B cell (primary cell): ENCODE measurements around the gene DSC3. TPM values are rescaled to one million over a fixed set of nuclear protein-coding genes. Genes with fewer than 3 reads are reported as not detected.
"Not testable (repeated sequence)": the region's sequence is repeated elsewhere in the genome, so short reads cannot be mapped to it uniquely, and the experiment has no call there.

Source experiments
- ATAC-seq: fragments of 200-7000 bp; cut with Tn5 transposase; one replicate; pipeline ENCODE4 v1.10.0; 2021; ENCODE audit warnings: low read depth, mild to moderate bottlenecking, moderate number of reproducible peaks, moderate library complexity
- CTCF ChIA-PET: fragments of 350-600 bp; sonication (Branson Sonifier 250); formaldehyde crosslinking; loops from one replicate; lab custom pipeline; 2021; ENCODE audit warnings: antibody characterized with exemption, inconsistent platforms; lab: Charles Lee
- POLR2A ChIA-PET: fragments of 350-600 bp; sonication (Branson Sonifier 250); formaldehyde crosslinking; loops from one replicate; lab custom pipeline; 2021; ENCODE audit warnings: antibody characterized with exemption; lab: Charles Lee
- DNase-seq: peaks from one replicate; pipeline ENCODE4 v3.0.0; 2013
- H2AFZ ChIP-seq: 2 replicates; pipeline ENCODE4 v1.6.1; 2012; ENCODE audit warnings: mild to moderate bottlenecking, low read depth, low read length; ENCODE audit not compliant: insufficient read depth, poor library complexity, severe bottlenecking
- H3K27ac ChIP-seq, 2 donors: 1 replicate in 1 of 2; 2 replicates in 1 of 2; pipeline ENCODE4 v1.5.1; 2012 to 2013; ENCODE audit warnings: low read length in 2 of 2, mild to moderate bottlenecking in 2 of 2, moderate library complexity in 1 of 2
- H3K27me3 ChIP-seq, 4 experiments: fragments of 200-600 bp in 1 of 4; sonication (generic) in 1 of 4; replicated peaks in 1 of 4; 1 replicate in 2 of 4; 2 replicates in 2 of 4; pipeline versions ENCODE4 v1.6.1 to v1.7.0; 2013 to 2016; ENCODE audit warnings: low read length in 3 of 4, mild to moderate bottlenecking in 2 of 4, mixed read lengths in 1 of 4, moderate library complexity in 1 of 4; ENCODE audit not compliant: insufficient read depth in 4 of 4, control insufficient read depth in 3 of 4; ENCODE audit errors: control extremely low read depth in 1 of 4
- H3K36me3 ChIP-seq, 2 experiments: replicated peaks in 1 of 2; 1 replicate in 1 of 2; 2 replicates in 1 of 2; pipeline versions ENCODE4 v1.6.1 to v1.7.1; 2013; ENCODE audit warnings: low read length in 1 of 2; ENCODE audit not compliant: insufficient read depth in 2 of 2, control insufficient read depth in 1 of 2; ENCODE audit errors: control extremely low read depth in 1 of 2, extremely low read depth in 1 of 2
- H3K4me1 ChIP-seq, 2 donors: fragments of 200-600 bp in 1 of 2; sonication (generic) in 1 of 2; 1 replicate in 1 of 2; 2 replicates in 1 of 2; pipeline versions ENCODE4 v1.5.1 to v1.6.1; 2013 to 2017; ENCODE audit warnings: low read length in 2 of 2; ENCODE audit not compliant: control insufficient read depth in 2 of 2, insufficient read depth in 2 of 2
- H3K4me2 ChIP-seq: replicated peaks from 2 replicates; pipeline ENCODE3; 2012; ENCODE audit warnings: mild to moderate bottlenecking, low read depth, low read length; ENCODE audit not compliant: poor library complexity, severe bottlenecking
- H3K4me3 ChIP-seq, 5 experiments: fragments of 200-600 bp in 1 of 5; sonication (generic) in 1 of 5; 1 replicate in 3 of 5; 2 replicates in 2 of 5; pipeline versions ENCODE4 v1.5.1 to v1.7.0; 2011 to 2016; ENCODE audit warnings: low read length in 4 of 5, mild to moderate bottlenecking in 4 of 5, low read depth in 2 of 5, control low read depth in 1 of 5, moderate library complexity in 1 of 5; ENCODE audit not compliant: insufficient read depth in 1 of 5; ENCODE audit errors: control extremely low read depth in 1 of 5, extremely low read depth in 1 of 5
- H3K79me2 ChIP-seq: fragments of 200-600 bp; sonication (generic); one replicate; pipeline ENCODE4 v1.6.0; 2016; ENCODE audit warnings: low read length; ENCODE audit not compliant: control insufficient read depth, insufficient read depth
- H3K9ac ChIP-seq: fragments of 200-600 bp; sonication (generic); 2 replicates; pipeline ENCODE4 v1.6.1; 2017; ENCODE audit warnings: mild to moderate bottlenecking, low read length, moderate library complexity
- H3K9me3 ChIP-seq, 3 donors: one replicate each; pipeline versions ENCODE4 v1.6.1 to v1.7.1; 2013; ENCODE audit warnings: low read length in 2 of 3; ENCODE audit not compliant: control insufficient read depth in 2 of 3, insufficient read depth in 1 of 3; ENCODE audit errors: control extremely low read depth in 1 of 3
- H4K20me1 ChIP-seq: 2 replicates; pipeline ENCODE4 v1.6.0; 2012; ENCODE audit warnings: mild to moderate bottlenecking, low read length; ENCODE audit not compliant: insufficient read depth, control insufficient read depth, poor library complexity, severe bottlenecking
- H3K27ac Mint-ChIP-seq: one replicate; pipeline ENCODE4 v1.8.0; 2021; ENCODE audit warnings: mixed read lengths
- H3K27me3 Mint-ChIP-seq: one replicate; pipeline ENCODE4 v1.8.0; 2021; ENCODE audit warnings: mixed read lengths
- H3K4me1 Mint-ChIP-seq: one replicate; pipeline ENCODE4 v1.8.0; 2021; ENCODE audit warnings: mixed read lengths
- H3K4me3 Mint-ChIP-seq: one replicate; pipeline ENCODE4 v1.8.0; 2021; ENCODE audit warnings: mixed read lengths
- H3K9me3 Mint-ChIP-seq: one replicate; pipeline ENCODE4 v1.8.0; 2022; ENCODE audit warnings: mixed read lengths; ENCODE audit not compliant: insufficient read depth
- EZH2 ChIP-seq: IDR thresholded peaks from 2 replicates; pipeline ENCODE4 v1.6.1; 2012; ENCODE audit warnings: borderline replicate concordance, low read depth, mild to moderate bottlenecking, moderate library complexity, low read length; ENCODE audit not compliant: insufficient read depth, poor library complexity, severe bottlenecking
- WGBS: methylation state at CpG from one replicate; pipeline ENCODE4 v1.1.5; 2013; ENCODE audit warnings: missing lambda C conversion rate; ENCODE audit not compliant: insufficient coverage; 5-methylcytosine and 5-hydroxymethylcytosine counted together
- intact Hi-C: fragments of 100-400 bp; cut with micrococcal nuclease; formaldehyde crosslinking; loops from one replicate; pipeline ENCODE4 v1.10.0; 2022
- polyA plus RNA-seq: library from polyadenylated mRNA; depleted of rRNA; stranded (reverse); fragments of >200 nt; gene quantifications from 2 replicates; pipeline ENCODE4 v1.2.3, GENCODE V29; 2012
- total RNA-seq, 2 donors: library from RNA; stranded (reverse); fragments of 120-200 nt in 1 of 2; gene quantifications; 1 replicate in 1 of 2; 2 replicates in 1 of 2; pipeline versions ENCODE4 v1.2.3 to v1.2.4, GENCODE V29; 2013 to 2022
- TF ChIP-seq, protein P1 (sequence below): fragments of 200-600 bp; IDR thresholded peaks from one replicate; pipeline ENCODE4 v1.8.0; 2022; ENCODE audit warnings: antibody characterized with exemption, mild to moderate bottlenecking

DSC3 gene
- total and polyA plus RNA-seq, 2 donors (not counting 1 experiment from before 2014, with no cell fraction given): not detected

DNA sequence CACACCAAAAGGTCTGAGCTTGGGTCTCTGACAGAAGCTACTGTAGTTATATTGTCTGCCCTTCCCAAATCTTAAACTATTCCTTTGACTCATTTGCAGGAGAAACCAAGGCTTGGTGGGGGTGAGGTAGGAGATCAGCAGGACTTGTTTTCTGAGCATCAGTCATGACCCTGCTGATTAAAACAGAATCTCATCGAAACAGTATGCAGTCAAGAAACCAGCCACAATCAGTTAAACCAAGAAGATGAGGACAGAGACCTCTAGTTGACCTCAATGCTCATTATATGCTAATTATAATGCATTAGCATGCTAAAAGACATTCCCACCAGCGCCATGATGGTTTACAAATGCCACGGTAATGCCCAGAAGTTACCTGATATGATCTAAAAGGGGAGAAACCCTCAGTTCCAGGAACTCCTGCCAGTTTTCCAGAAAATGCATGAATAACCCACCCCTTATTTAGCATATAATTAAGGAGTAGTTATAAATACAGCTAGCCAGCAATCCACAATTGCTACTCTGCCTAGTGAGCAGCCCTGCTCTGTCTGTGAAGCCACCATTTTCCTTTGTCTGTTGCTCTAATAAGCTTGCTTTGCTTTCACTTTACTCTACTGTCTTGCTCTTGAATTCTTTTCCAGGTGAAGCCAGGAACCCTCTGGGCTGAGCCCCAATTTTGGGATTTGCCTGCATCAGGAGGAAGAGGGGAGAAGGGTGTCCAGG lies 26.7 kb downstream of the DSC3 start:
- ChIA-PET POLR2A (no interaction called here), CTCF (no interaction called here)
- Histone ChIP-seq H3K4me1 (no peaks in the 10 kb centered on the region), H4K20me1 (no peaks in the 10 kb centered on the region), H3K4me2 (no peak overlapping the region), H3K27me3 (no peaks in the 10 kb centered on the region), H3K4me3 (no peak overlapping the region), H3K36me3 (no peaks in the 10 kb centered on the region), H2AFZ (no peak overlapping the region), H3K27ac (no peak overlapping the region), H3K9me3 (peaks cover 0 to 3% (median 0%) of the 10 kb centered on the region in 3 donors), H3K9ac (no peak overlapping the region), H3K79me2 (no peaks in the 10 kb centered on the region)
- no peak for ATAC-seq
- Mint-ChIP-seq H3K4me3 (no peak overlapping the region), H3K9me3 (no peaks in the 10 kb centered on the region), H3K27me3 (no peaks in the 10 kb centered on the region), H3K4me1 (no peaks in the 10 kb centered on the region), H3K27ac (no peak overlapping the region)
- WGBS: 100% methylated on average over 1 of the region's 3 CpGs
- TF ChIP-seq, protein P1, sequence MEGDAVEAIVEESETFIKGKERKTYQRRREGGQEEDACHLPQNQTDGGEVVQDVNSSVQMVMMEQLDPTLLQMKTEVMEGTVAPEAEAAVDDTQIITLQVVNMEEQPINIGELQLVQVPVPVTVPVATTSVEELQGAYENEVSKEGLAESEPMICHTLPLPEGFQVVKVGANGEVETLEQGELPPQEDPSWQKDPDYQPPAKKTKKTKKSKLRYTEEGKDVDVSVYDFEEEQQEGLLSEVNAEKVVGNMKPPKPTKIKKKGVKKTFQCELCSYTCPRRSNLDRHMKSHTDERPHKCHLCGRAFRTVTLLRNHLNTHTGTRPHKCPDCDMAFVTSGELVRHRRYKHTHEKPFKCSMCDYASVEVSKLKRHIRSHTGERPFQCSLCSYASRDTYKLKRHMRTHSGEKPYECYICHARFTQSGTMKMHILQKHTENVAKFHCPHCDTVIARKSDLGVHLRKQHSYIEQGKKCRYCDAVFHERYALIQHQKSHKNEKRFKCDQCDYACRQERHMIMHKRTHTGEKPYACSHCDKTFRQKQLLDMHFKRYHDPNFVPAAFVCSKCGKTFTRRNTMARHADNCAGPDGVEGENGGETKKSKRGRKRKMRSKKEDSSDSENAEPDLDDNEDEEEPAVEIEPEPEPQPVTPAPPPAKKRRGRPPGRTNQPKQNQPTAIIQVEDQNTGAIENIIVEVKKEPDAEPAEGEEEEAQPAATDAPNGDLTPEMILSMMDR: no peak
- TF ChIP-seq EZH2: no peak
- intact Hi-C loops: no loop called here
- DNase-seq: no peak

DNA sequence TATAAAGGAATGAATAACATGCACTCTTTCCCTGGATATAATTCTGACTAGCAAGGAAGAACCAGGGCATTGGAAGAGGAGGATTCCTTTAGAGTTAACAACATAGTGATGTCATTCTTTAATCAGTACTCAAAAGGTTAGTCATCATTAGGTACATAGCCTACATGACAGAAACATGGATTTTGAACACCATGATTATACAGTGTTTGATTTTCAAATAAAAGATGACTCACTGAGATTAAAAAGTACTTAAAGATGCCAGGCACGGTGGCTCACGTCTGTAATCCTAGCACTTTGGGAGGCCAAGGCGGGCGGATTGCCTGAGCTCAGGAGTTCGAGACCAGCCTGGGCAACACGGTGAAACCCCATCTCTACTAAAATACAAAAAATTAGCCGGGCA lies 31.1 kb downstream of the DSC3 start:
- WGBS: 100% methylated on average over 2 of the region's 7 CpGs
- POLR2A ChIA-PET, intact Hi-C loops, ATAC-seq, H3K4me1 Mint-ChIP-seq, H4K20me1 ChIP-seq, H3K27me3 Mint-ChIP-seq, H3K27ac ChIP-seq, H3K9ac ChIP-seq, H3K79me2 ChIP-seq, H3K9me3 ChIP-seq, H3K4me2 ChIP-seq, H2AFZ ChIP-seq, H3K4me3 Mint-ChIP-seq, H3K27me3 ChIP-seq, H3K27ac Mint-ChIP-seq, H3K4me3 ChIP-seq, H3K36me3 ChIP-seq, H3K9me3 Mint-ChIP-seq, DNase-seq, H3K4me1 ChIP-seq: not testable (repeated sequence)
- CTCF ChIA-PET: interaction anchor here (0.6 kb wide), 1 partner anchor 9 kb away, joined by 3 read pairs; no protein-coding TSS in a partner anchor
